ENCODE measurements around the gene TMED9.
A peak's percentile ranks its signal among the peaks of the same experiment; 100 is the strongest.

TMED9 gene

DNA sequence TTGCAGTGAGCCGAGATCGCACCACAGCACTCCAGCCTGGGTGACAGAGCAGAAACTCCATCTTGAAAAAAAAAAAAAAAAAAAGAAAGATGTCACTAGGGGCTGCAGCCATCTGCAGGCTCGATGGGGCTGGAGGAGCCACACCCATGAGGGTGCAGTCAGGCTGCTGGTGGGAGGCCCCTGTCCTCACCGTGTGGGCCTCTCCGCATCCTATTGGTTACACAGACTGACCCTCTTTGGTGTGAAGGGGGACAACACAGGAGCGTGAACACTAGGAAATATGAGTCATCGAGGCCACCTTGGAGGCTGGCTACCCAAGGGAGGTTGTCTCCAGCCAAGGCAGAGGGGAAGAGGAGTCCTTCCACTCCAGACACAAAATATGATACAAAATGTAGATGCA is 23.7 kb upstream of the TMED9 start:
- TF ChIP-seq, protein P1, sequence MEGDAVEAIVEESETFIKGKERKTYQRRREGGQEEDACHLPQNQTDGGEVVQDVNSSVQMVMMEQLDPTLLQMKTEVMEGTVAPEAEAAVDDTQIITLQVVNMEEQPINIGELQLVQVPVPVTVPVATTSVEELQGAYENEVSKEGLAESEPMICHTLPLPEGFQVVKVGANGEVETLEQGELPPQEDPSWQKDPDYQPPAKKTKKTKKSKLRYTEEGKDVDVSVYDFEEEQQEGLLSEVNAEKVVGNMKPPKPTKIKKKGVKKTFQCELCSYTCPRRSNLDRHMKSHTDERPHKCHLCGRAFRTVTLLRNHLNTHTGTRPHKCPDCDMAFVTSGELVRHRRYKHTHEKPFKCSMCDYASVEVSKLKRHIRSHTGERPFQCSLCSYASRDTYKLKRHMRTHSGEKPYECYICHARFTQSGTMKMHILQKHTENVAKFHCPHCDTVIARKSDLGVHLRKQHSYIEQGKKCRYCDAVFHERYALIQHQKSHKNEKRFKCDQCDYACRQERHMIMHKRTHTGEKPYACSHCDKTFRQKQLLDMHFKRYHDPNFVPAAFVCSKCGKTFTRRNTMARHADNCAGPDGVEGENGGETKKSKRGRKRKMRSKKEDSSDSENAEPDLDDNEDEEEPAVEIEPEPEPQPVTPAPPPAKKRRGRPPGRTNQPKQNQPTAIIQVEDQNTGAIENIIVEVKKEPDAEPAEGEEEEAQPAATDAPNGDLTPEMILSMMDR (IDR thresholded peaks at IDR 0.05), result no peak
- Mint-ChIP-seq H3K27ac (peak overlapping the region; percentile 17), H3K4me1 (peaks cover 13% of the 10 kb centered on the region), H3K9me3 (peaks cover 4% of the 10 kb centered on the region), H3K27me3 (ENCODE audit: low read depth, poor library complexity) (peaks cover 30% of the 10 kb centered on the region), H3K4me3 (no peak overlapping the region), H3K36me3 (ENCODE audit: low read depth) (no peaks in the 10 kb centered on the region)
- no peak for DNase-seq

DNA sequence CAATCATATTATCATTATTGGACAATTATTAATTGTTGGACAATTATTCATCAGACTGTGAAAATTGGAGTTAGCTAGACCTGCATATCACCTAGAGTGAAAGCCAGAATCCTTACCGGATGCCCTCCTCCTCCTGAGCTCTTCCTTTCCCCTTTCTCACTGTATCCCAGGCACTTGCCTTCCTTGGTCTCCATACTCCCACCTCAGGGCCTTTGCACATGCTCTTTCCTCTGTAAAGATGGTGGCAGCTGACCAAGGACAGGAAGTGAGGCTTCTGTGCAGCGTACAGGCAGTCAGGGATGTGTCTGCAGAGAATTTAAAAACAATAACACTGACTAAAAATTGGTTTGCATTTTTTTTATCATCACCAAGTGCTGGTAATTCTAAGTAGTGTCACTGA is 22.1 kb upstream of the TMED9 start:
- Mint-ChIP-seq H3K36me3 (ENCODE audit: low read depth) (no peaks in the 10 kb centered on the region), H3K27me3 (ENCODE audit: low read depth, poor library complexity) (peaks cover 34% of the 10 kb centered on the region)
- TF ChIP-seq, protein P1 (IDR thresholded peaks at IDR 0.05), result no peak

DNA sequence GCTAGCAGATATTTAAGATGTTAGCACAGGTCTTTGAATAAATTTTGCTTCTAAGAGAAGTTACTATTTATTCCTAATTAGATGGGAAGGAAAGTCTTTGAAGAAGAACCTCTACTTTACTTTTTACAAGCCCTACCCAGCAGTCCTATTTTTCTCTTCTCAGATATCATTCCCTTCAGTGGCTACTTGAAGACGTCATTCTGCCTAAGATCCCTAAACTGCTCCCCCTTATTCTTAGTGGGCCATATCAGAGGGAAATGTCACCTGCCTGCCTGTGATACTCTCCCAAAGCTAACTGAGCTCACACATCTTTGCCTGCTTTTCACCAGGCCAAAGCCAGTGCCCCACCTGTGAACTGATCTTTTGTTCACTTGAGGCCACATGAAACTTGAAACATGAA is 16.5 kb upstream of the TMED9 start:
- no peaks in the 10 kb centered on the region for H3K9me3 Mint-ChIP-seq
- H3K36me3 Mint-ChIP-seq (ENCODE audit: low read depth), result no peaks in the 10 kb centered on the region

More for the DNA sequence above, 22.1 kb upstream of the TMED9 start:
- Mint-ChIP-seq H3K27ac (no peak overlapping the region), H3K4me1 (peaks cover 13% of the 10 kb centered on the region), H3K9me3 (no peaks in the 10 kb centered on the region), H3K4me3 (no peak overlapping the region)
- DNase-seq, result no peak

DNA sequence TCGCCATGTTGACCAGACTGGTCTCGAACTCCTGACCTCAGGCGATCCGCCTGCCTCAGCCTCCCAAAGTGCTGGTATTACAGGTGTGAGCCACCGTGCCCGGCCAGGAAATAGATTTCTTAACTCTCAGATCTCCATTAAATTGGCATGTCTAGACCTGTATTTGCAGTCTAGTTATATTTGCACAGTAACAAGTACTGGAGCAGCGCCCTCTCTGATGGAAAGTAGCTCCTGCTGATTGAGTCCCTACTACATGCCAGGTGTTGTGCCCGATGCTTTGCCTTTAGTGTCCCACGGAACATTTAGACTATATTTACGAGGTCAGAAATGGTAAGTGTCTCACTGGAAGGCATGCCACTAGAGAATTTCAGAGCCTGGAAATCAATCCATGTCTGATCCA is 15.8 kb upstream of the TMED9 start:
- Mint-ChIP-seq H3K4me3 (no peak overlapping the region), H3K9me3 (no peaks in the 10 kb centered on the region), H3K27me3 (ENCODE audit: low read depth, poor library complexity) (peaks cover 54% of the 10 kb centered on the region), H3K4me1 (no peaks in the 10 kb centered on the region), H3K27ac (no peak overlapping the region), H3K36me3 (ENCODE audit: low read depth) (no peaks in the 10 kb centered on the region)
- no peak for DNase-seq
- TF ChIP-seq, protein P1 (IDR thresholded peaks at IDR 0.05), result no peak

More for the DNA sequence above, 16.5 kb upstream of the TMED9 start:
- DNase-seq, result no peak
- no peaks in the 10 kb centered on the region for H3K4me1 Mint-ChIP-seq
- no peak overlapping the region for H3K27ac Mint-ChIP-seq
- peaks cover 54% of the 10 kb centered on the region for H3K27me3 Mint-ChIP-seq (ENCODE audit: low read depth, poor library complexity)
- TF ChIP-seq, protein P1 (IDR thresholded peaks at IDR 0.05), result no peak
- H3K4me3 Mint-ChIP-seq, result no peak overlapping the region

DNA sequence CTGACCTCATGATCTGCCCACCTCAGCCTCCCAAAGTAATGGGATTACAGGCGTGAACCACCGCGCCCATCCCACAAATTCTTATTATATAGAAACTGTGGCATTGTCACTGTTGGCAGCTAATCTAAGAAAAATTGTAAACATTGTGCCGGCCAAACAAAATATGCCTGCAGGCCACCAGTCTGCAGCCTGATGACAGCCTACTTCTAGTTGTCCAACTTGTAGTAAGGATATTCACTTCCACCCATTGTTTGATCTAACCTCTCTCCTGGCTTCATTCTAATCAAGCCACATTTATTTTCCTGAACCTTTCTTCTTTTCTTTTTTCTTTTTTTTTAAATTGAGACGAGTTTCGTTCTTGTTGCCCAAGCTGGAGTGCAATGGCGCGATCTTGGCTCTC is 13.7 kb upstream of the TMED9 start:
- TF ChIP-seq, protein P1 (IDR thresholded peaks at IDR 0.05), result no peak
- Mint-ChIP-seq H3K9me3 (no peaks in the 10 kb centered on the region), H3K4me3 (no peak overlapping the region), H3K27ac (no peak overlapping the region), H3K4me1 (no peaks in the 10 kb centered on the region), H3K36me3 (ENCODE audit: low read depth) (no peaks in the 10 kb centered on the region), H3K27me3 (ENCODE audit: low read depth, poor library complexity) (peaks cover 54% of the 10 kb centered on the region)
- no peak for DNase-seq

DNA sequence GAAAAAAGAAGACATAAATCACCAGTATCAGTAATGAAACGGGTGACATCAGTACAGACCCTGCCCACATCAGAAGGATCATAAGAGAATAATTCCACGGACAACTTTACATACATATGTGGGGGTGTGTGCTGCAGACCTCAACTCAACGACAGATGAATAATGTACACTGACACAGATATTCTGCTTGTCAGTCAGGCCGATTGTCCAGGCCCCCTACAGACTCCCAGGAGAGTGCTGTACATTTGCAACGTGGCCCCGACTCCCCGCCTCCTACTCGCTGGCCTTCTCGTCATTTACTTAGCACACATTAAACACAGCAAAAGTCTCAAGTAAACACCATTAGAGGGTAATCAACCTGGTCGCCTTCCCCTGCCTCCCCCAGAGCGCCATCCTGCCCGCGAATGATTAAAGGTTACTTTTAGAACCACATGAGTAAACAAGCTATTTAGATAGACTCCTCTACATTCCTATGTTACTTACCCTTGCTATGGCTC is 3.5 kb upstream of the TMED9 start:
- H3K27me3 Mint-ChIP-seq (ENCODE audit: low read depth, poor library complexity), result peaks cover 71% of the 10 kb centered on the region

More for the DNA sequence above, 3.5 kb upstream of the TMED9 start:
- DNase-seq, result no peak
- peak overlapping the region; percentile 24 for H3K27ac Mint-ChIP-seq
- H3K9me3 Mint-ChIP-seq, result no peaks in the 10 kb centered on the region
- peaks cover 37% of the 10 kb centered on the region for H3K4me1 Mint-ChIP-seq
- no peak overlapping the region for H3K4me3 Mint-ChIP-seq
- TF ChIP-seq, protein P1 (IDR thresholded peaks at IDR 0.05), result no peak
- H3K36me3 Mint-ChIP-seq (ENCODE audit: low read depth), result peaks cover 2% of the 10 kb centered on the region

All from nephron progenitor cell (in vitro differentiated cells).